Measurements from ENCODE around the gene ANO6.

DNA sequence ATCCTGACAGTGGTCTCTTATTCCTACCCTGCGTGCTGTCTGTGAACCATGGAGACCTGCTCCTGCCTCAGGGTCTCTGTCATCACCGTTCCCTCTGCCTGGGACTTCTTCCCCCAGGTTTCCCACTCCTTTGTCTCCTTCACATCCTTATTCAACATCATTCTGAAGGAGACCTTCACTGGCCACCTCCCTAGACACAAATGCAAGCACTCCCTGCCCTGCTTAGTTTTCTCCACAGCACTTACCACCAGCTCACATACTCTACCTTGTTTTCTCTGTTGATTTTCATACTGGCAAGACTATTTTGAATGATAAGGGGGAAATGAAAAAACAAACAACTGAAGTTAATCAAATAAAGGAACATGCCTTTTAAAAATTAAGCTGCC lies 192.8 kb downstream of the ANO6 start:
- TF ChIP-seq CTCF (optimal IDR thresholded peaks at IDR 0.05 in 1 of 3, IDR thresholded peaks at IDR 0.05 in 1 of 3, conservative IDR thresholded peaks at IDR 0.05 in 1 of 3; ENCODE audit: extremely low read depth in 1 of 3, insufficient read depth in 2 of 3, low read length in 3 of 3) (no peak), EZH2 (IDR thresholded peaks at IDR 0.05; ENCODE audit: low read length) (no peak)

All from keratinocyte (primary cell).